Endothelial cell of umbilical vein (primary cell): ENCODE results near the gene IVD.

Experiments
- EZH2 ChIP-seq: IDR thresholded peaks from 2 replicates; pipeline ENCODE4 v1.6.1; 2012; ENCODE audit warnings: borderline replicate concordance, low read depth, mild to moderate bottlenecking, moderate library complexity, low read length, inconsistent platforms; ENCODE audit not compliant: severe bottlenecking
- FOS ChIP-seq: IDR thresholded peaks from 2 replicates; pipeline ENCODE4 v1.6.1; 2011; ENCODE audit warnings: mild to moderate bottlenecking, low read length, moderate library complexity, borderline replicate concordance; ENCODE audit not compliant: insufficient read depth
- GATA2 ChIP-seq: IDR thresholded peaks from 2 replicates; pipeline ENCODE4 v1.7.0; 2011; ENCODE audit warnings: low read depth, mild to moderate bottlenecking, moderate library complexity, mixed read lengths, low read length; ENCODE audit not compliant: insufficient read length, insufficient read depth
- JUN ChIP-seq: IDR thresholded peaks from 2 replicates; pipeline ENCODE4 v1.6.1; 2011; ENCODE audit warnings: borderline replicate concordance, low read depth; ENCODE audit not compliant: insufficient read length, insufficient read depth
- POLR2A ChIP-seq: IDR thresholded peaks from 2 replicates; pipeline ENCODE4 v1.6.1; 2012; ENCODE audit warnings: low read depth, mild to moderate bottlenecking, control low read depth, low read length
- POLR2AphosphoS5 ChIP-seq: IDR thresholded peaks from 2 replicates; pipeline ENCODE4 v1.6.1; 2012; ENCODE audit warnings: low read depth, mild to moderate bottlenecking, control low read depth, low read length, moderate library complexity; ENCODE audit not compliant: insufficient read depth
- TF ChIP-seq, protein P1 (sequence below), 2 donors: IDR thresholded peaks; 1 replicate in 1 of 2; 2 replicates in 1 of 2; pipeline ENCODE4 v1.5.1; 2011; ENCODE audit warnings: low read length in 2 of 2, mild to moderate bottlenecking in 2 of 2, moderate library complexity in 2 of 2, control low read depth in 1 of 2, inconsistent platforms in 1 of 2, low read depth in 1 of 2; ENCODE audit not compliant: insufficient read depth in 1 of 2; ENCODE audit errors: extremely low read depth in 1 of 2
- TF ChIP-seq, protein P2 (sequence below): IDR thresholded peaks from 2 replicates; pipeline ENCODE4 v1.6.1; 2011; ENCODE audit not compliant: insufficient read depth, insufficient read length

DNA sequence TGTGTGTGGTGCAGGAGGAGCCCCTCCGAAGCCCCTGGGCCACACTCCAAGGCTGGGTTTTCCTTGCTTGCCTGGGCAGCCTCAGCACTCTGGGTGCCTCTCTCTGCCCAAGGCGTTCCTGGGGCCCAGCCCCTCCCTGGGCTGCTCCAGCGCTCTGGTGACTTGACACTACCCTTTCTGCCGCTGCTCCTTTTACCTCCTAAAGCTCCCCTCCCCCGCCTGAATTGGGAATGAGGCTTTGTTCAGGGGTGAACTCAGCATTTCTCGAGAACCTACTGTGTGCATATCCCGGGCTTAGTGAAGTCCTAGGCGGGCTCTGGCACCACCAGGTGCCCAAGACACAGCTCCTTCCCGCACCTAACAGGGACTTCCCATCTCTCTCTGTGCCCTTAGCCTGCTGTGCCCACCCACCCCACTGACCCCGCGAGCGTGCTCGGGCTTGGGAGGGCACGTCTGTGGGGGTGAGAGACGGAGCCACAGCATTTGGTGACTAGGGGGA lies 33.9 kb downstream of the IVD start:
- TF ChIP-seq, protein P1, sequence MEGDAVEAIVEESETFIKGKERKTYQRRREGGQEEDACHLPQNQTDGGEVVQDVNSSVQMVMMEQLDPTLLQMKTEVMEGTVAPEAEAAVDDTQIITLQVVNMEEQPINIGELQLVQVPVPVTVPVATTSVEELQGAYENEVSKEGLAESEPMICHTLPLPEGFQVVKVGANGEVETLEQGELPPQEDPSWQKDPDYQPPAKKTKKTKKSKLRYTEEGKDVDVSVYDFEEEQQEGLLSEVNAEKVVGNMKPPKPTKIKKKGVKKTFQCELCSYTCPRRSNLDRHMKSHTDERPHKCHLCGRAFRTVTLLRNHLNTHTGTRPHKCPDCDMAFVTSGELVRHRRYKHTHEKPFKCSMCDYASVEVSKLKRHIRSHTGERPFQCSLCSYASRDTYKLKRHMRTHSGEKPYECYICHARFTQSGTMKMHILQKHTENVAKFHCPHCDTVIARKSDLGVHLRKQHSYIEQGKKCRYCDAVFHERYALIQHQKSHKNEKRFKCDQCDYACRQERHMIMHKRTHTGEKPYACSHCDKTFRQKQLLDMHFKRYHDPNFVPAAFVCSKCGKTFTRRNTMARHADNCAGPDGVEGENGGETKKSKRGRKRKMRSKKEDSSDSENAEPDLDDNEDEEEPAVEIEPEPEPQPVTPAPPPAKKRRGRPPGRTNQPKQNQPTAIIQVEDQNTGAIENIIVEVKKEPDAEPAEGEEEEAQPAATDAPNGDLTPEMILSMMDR (IDR thresholded peaks at IDR 0.05; ENCODE audit: extremely low read depth in 1 of 2, insufficient read depth in 1 of 2, low read depth in 1 of 2, low read length in 2 of 2), result no peak
- TF ChIP-seq GATA2 (no peak), EZH2 (no peak), POLR2AphosphoS5 (no peak), POLR2A (no peak), FOS (no peak), JUN (no peak)
- TF ChIP-seq, protein P2, sequence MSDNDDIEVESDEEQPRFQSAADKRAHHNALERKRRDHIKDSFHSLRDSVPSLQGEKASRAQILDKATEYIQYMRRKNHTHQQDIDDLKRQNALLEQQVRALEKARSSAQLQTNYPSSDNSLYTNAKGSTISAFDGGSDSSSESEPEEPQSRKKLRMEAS, result no peak
